ENCODE results near the gene TBC1D9B. TPM values are rescaled to one million over a fixed set of nuclear protein-coding genes. Genes with fewer than 3 reads are reported as not detected.

Gene TBC1D9B
- total RNA-seq, 1 donor from 2014 or later: 138 TPM

GRCh38 chr5:179822444-179822990, 85.2 kb downstream of the TBC1D9B start:
- H3K9me3 Mint-ChIP-seq (ENCODE audit: unreplicated experiment): no peaks in the 10 kb centered on the region
- peaks cover 17% of the 10 kb centered on the region for H3K27me3 Mint-ChIP-seq (ENCODE audit: unreplicated experiment)
- H3K27ac Mint-ChIP-seq (ENCODE audit: unreplicated experiment): peak overlapping the region; percentile 48
- peaks cover 38% of the 10 kb centered on the region for H3K36me3 Mint-ChIP-seq (ENCODE audit: low read depth, unreplicated experiment)
- peaks cover 14% of the 10 kb centered on the region for H3K4me1 Mint-ChIP-seq (ENCODE audit: unreplicated experiment)
- peak overlapping the region; percentile 95 for H3K4me3 Mint-ChIP-seq (ENCODE audit: unreplicated experiment)
- no peak for TF ChIP-seq CTCF (IDR thresholded peaks at IDR 0.05; ENCODE audit: unreplicated experiment)
- DNase-seq (ENCODE audit: low spot score): no peak

GRCh38 chr5:179822059-179822432, 85.7 kb downstream of the TBC1D9B start:
- Mint-ChIP-seq H3K4me1 (ENCODE audit: unreplicated experiment) (peaks cover 14% of the 10 kb centered on the region), H3K27me3 (ENCODE audit: unreplicated experiment) (peaks cover 17% of the 10 kb centered on the region), H3K9me3 (ENCODE audit: unreplicated experiment) (no peaks in the 10 kb centered on the region), H3K27ac (ENCODE audit: unreplicated experiment) (no peak overlapping the region), H3K36me3 (ENCODE audit: low read depth, unreplicated experiment) (peaks cover 35% of the 10 kb centered on the region), H3K4me3 (ENCODE audit: unreplicated experiment) (peak overlapping the region; percentile 95)
- no peak for TF ChIP-seq CTCF (IDR thresholded peaks at IDR 0.05; ENCODE audit: unreplicated experiment)
- no peak for DNase-seq (ENCODE audit: low spot score)

GRCh38 chr5:179821298-179822058, 86.2 kb downstream of the TBC1D9B start:
- H3K9me3 Mint-ChIP-seq (ENCODE audit: unreplicated experiment): no peaks in the 10 kb centered on the region
- H3K27me3 Mint-ChIP-seq (ENCODE audit: unreplicated experiment): peaks cover 17% of the 10 kb centered on the region
- H3K4me3 Mint-ChIP-seq (ENCODE audit: unreplicated experiment): peak overlapping the region; percentile 95
- DNase-seq (ENCODE audit: low spot score): peak; percentile 86
- peaks cover 14% of the 10 kb centered on the region for H3K4me1 Mint-ChIP-seq (ENCODE audit: unreplicated experiment)
- TF ChIP-seq CTCF (IDR thresholded peaks at IDR 0.05; ENCODE audit: unreplicated experiment): no peak
- H3K27ac Mint-ChIP-seq (ENCODE audit: unreplicated experiment): peak overlapping the region; percentile 88
- H3K36me3 Mint-ChIP-seq (ENCODE audit: low read depth, unreplicated experiment): peaks cover 30% of the 10 kb centered on the region

GRCh38 chr5:179820483-179821297, 87.0 kb downstream of the TBC1D9B start, which contains the start of gene SQSTM1:
Gene SQSTM1 (plus strand): TSS chr5:179820905. CDS start chr5:179820937, 32 bp downstream.
- Mint-ChIP-seq H3K27ac (ENCODE audit: unreplicated experiment) (peak within 1 kb of the TSS; percentile 88), H3K9me3 (ENCODE audit: unreplicated experiment) (no peaks in the 10 kb centered on the region), H3K27me3 (ENCODE audit: unreplicated experiment) (peaks cover 17% of the 10 kb centered on the region), H3K4me1 (ENCODE audit: unreplicated experiment) (peaks cover 15% of the 10 kb centered on the region), H3K4me3 (ENCODE audit: unreplicated experiment) (peak within 1 kb of the TSS; percentile 95), H3K36me3 (ENCODE audit: low read depth, unreplicated experiment) (peaks cover 24% of the 10 kb centered on the region)
- peak; percentile 77 for DNase-seq (ENCODE audit: low spot score)
- peak; percentile 40 for TF ChIP-seq CTCF (IDR thresholded peaks at IDR 0.05; ENCODE audit: unreplicated experiment)
